GM18868 (cell line): ENCODE measurements around the gene MPL.

Experiments used
- ATAC-seq: cut with Tn5 transposase; IDR thresholded peaks from one replicate; pipeline ENCODE4 v1.9.1; 2021; ENCODE audit warnings: mild to moderate bottlenecking, moderate library complexity; ENCODE audit not compliant: unreplicated experiment

MPL gene

GRCh38 chr1:43305926-43306687 is 31.5 kb upstream of the MPL start:
- no peak for ATAC-seq

DNA sequence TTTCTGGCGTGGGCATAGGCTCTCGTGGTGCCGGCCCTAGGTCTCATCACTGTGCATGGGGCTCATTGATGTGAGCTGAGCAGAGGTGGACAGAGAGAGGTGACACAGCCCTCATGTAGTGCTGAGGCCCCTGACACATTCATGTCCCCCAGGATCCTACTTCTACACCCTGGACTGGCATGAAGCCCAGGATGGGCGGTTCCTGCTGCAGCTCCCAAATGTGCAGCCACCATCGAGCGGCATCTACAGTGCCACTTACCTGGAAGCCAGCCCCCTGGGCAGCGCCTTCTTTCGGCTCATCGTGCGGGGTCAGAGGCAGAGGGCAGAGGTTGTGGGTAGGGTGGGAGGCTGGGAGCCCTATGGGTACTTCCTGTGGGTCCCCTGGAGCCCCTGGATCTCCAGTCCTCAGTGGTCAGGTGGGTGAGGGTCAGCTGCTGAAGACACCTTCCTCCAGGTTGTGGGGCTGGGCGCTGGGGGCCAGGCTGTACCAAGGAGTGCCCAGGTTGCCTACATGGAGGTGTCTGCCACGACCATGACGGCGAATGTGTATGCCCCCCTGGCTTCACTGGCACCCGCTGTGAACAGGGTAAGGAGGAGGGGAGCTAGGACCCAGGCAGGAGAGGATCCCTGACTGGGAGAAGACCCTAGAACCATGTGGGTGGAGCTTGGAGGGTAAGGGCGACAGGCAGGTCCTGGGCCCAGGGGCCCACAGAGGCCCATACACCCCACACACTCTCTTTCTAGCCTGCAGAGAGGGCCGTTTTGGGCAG is 30.7 kb upstream of the MPL start:
- no peak for ATAC-seq

GRCh38 chr1:43307458-43308158 is 30.0 kb upstream of the MPL start:
- ATAC-seq = no peak

DNA sequence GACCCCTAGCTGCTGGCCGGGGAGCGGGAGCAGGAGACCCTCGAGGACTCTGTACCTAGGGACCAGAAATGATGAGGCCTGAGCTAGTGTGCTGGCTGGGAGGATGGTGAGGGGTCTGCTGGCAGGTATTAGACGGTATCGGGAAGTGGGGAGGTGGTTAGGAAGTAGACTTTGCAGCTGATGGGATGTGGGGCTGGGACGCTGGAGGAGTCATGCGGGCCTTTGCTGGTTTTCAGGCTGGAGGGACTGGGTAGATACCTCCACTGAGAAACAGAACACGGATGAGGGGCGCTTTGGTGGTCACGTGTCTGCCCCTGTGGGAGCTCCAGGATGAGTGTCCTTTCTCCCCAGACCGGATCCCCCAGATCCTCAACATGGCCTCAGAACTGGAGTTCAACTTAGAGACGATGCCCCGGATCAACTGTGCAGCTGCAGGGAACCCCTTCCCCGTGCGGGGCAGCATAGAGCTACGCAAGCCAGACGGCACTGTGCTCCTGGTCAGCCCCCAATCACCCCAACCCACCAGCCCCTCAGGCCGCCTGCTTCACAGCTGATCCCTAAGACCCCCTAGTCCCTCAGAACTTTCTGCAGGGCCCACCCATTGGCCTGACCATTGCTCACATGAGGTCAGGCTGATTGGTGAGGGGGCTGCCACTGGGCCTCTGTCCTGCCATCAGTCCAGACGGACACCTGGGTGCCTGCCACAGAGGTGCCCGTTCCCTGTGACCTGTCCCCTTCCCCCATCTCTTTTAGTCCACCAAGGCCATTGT is 28.8 kb upstream of the MPL start:
- ATAC-seq = no peak

DNA sequence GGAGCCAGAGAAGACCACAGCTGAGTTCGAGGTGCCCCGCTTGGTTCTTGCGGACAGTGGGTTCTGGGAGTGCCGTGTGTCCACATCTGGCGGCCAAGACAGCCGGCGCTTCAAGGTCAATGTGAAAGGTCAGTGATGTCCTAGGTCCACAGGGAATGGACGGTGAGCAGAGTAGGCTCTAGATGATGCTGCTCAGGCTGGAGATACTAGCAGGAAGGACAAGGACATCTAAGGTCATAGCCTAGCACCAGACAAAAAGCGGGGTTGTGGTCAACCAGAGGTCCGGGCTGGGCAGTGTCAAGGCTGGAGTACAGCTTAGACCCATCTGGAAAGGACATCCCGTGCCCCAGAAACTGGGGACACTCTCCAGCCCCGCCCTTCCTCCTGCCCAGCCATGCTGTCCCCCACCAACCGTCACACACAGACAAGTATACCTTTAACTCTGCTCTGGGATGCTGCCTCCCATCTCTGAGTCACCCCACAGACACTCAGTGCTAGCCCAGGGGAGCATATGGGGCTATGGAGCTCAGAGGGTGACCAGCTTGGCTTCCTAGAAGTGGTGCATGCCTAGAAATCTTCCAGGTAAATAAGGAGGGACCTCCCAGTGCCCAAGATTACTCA is 28.1 kb upstream of the MPL start:
- ATAC-seq = no peak

DNA sequence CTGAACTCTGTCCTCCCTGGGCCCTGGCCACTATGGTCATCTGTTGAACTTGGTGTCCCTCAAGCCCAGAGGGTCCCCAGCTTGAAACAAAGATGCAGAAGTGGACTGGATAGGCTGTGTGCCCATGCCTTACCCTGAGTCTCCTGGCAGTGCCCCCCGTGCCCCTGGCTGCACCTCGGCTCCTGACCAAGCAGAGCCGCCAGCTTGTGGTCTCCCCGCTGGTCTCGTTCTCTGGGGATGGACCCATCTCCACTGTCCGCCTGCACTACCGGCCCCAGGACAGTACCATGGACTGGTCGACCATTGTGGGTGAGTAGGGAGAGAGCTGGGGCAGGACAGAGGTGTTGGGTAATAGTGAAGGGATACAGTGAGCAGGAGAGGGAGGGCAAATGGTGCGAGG is 26.1 kb upstream of the MPL start:
- no peak for ATAC-seq

GRCh38 chr1:43312212-43312623 is 25.4 kb upstream of the MPL start:
- no peak for ATAC-seq

DNA sequence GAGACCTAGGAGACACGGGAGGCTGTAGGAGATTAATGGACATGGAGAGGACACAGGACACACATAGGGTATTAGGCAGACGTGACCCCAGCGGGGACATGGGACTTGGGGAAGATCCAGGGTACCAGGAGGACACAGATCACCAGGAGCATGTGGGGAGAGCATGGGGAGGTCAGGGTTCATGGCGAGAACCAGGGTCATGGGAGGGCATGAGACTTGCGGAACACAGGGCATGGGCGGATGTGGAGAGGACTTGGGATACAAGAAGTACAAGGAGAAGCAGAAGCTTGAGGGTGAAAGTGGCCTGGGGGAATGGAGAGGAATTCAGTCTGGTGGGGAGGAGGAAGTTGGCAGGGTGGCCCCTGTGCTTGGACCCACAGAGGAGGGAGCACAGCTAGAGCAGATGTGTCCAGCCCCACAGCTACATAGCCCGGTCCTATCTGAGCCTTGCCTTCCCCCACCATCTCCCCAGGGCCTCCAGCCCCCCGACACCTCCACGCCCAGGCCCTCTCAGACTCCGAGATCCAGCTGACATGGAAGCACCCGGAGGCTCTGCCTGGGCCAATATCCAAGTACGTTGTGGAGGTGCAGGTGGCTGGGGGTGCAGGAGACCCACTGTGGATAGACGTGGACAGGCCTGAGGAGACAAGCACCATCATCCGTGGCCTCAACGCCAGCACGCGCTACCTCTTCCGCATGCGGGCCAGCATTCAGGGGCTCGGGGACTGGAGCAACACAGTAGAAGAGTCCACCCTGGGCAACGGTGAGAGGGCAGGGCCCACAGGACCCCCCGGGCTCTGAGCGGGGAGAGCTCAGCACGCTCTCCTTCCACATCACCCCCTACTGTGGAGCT is 24.7 kb upstream of the MPL start:
- no peak for ATAC-seq

GRCh38 chr1:43313771-43314170 is 23.8 kb upstream of the MPL start:
- ATAC-seq = no peak

- no peak for ATAC-seq
Measured at GRCh38 chr1:43314233-43314632, 23.4 kb upstream of the MPL start.

- no peak for ATAC-seq
Measured at GRCh38 chr1:43315481-43315880, 22.1 kb upstream of the MPL start.

DNA sequence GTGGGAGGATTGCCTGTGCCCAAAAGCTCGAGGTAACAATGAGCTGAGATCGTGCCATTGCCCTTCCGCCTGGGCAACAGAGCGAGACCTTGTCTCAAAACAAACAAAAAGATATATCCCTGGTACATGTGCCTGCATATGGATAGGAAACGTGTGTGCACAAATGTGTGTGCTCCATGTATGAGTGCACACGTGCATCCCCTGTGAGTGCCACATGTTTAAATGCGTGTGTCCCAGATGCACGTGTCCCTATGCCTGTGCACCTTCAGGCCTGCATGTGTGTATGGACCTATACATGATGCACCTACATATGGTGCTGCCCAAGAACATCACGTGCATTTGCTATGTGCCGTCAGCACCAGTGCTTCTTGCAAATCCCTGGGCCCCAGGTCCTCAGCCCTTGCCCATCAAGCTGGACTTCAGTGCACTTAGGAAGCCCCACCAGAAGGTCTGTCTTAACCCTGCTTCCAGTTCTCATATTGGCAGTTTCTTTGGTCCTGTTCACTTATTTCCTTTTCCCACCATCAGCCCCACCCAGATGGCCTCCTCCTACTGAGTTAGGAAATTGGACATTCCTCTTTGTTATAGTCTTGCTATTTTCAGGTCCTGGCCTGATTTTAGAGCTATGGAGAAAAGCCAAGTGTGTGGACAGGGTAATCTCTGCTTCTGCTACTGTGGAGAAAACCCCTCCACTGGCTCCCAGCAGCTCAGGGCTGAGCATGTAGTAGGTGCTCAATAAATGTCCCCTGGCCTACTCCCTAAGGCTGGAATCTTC is 21.5 kb upstream of the MPL start:
- ATAC-seq = no peak

DNA sequence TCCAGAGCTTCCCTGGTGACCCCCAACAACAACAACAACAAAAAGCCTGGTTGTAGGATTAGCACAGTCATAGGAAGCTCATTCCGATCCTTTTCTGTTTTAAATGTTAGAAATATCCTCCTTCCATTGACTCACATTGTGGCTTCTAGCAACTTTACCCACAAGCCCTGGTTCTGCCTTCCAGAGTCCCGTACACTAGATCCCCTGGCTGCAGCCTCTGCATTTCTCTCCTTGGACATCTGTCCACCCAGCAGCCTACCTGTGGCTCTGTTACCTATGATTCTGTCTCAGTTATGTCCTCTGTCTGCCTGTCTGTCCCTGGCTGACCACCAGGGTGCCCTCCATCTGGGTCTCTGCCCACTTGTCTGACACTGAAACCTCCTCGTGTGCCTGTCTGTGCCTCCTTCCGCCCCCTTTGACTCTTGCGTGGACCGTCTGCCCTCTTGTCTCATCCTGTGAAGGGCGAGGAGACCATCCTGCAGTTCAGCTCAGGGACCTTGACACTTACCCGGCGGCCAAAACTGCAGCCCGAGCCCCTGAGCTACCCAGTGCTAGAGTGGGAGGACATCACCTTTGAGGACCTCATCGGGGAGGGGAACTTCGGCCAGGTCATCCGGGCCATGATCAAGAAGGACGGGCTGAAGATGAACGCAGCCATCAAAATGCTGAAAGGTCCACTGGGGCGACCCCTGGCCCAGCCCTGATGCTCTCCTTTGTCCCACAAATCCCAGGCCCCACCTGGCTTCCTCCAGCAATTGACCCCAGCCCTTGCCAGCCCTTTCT is 20.7 kb upstream of the MPL start:
- no peak for ATAC-seq

DNA sequence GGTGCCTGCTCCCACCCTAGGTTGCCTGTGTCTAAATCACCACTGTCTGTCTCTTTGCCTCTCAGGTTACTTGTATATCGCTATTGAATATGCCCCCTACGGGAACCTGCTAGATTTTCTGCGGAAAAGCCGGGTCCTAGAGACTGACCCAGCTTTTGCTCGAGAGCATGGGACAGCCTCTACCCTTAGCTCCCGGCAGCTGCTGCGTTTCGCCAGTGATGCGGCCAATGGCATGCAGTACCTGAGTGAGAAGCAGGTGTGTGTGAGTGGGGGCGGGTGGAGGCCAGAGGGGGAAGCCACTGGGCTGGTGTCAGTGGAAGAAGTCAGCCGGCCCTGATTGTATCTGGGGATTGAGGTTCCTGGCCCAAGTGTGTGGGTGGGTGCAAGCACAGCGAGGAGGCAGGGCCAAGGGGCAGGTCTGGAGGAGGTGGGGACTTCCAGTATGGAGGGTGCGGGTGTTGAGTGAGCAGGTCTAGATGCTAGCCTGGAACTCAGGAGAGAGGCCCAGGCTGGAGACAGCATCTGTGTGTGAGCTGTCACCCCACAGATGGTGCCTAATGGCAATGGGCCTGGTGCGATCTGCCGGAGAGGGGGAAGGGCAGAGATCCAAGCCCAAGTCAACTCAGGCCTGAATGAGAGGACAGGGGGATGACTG is 19.7 kb upstream of the MPL start:
- no peak for ATAC-seq

DNA sequence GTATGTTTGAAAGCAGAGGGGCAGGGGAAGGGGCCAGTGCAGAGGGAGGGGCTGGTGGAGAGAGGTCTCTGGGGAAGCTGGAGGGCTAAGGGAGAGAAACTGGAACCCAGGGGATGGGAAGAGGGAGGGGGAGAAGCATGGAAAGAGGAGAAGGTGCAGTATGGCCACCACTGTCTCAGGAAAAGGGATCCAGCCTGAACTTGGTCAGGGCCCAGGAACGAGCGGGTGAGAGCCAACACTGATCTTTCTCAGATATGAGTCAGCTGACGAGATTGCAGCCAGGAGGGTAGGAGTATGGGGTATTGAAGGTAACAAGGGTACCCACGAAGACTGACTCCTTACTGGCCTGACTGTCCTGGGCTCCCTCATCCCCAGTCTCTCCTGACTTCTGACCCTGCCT is 18.8 kb upstream of the MPL start:
- no peak for ATAC-seq

- no peak for ATAC-seq
Measured at GRCh38 chr1:43319288-43319687, 18.3 kb upstream of the MPL start.

DNA sequence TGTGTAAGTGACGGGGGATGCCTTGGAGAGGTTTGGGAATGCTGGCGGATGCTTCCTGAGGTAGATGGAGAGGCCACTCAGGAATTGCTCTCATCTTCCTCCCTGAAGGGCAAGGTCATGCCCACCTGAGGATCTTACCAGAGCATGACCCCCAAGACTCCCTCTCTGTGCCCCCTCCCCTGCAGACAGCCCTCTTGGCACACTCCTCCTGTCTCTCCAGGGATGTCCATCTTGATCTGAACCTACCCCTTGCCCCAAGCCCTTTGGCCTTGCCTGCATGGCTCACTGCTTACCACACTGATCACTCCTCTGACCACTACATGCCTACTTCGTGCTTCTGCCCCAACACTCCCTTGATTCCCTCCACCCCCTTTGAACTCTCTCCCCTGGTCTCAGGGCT is 17.9 kb upstream of the MPL start:
- ATAC-seq = no peak
